SK-N-DZ (cell line): Measurements from ENCODE around the gene GINM1.

Source experiments
- DNase-seq: peaks from one replicate; pipeline ENCODE4 v3.0.0-alpha.2; 2015; ENCODE audit warnings: low spot score
- small RNA-seq, 2 experiments: library from RNA; depleted of rRNA; stranded (forward); fragments of <200 nt; gene quantifications; one replicate each; pipeline ENCODE3, GENCODE V24; 2014

The GINM1 gene

GRCh38 chr6:149593408-149593807 is 27.2 kb downstream of the GINM1 start:
- DNase-seq: no peak

- DNase-seq: no peak
Measured at GRCh38 chr6:149600508-149600907, 34.3 kb downstream of the GINM1 start.

- no peak for DNase-seq
Measured at GRCh38 chr6:149608381-149608982, 42.3 kb downstream of the GINM1 start.

- no peak for DNase-seq
Measured at GRCh38 chr6:149614337-149614736, 48.2 kb downstream of the GINM1 start.

GRCh38 chr6:149615805-149616204 is 49.6 kb downstream of the GINM1 start:
- no peak for DNase-seq

- DNase-seq: no peak
Measured at GRCh38 chr6:149627672-149628071, 61.5 kb downstream of the GINM1 start.

- no peak for DNase-seq
Measured at GRCh38 chr6:149628875-149629510, 62.8 kb downstream of the GINM1 start.

- no peak for DNase-seq
Measured at GRCh38 chr6:149634315-149634714, 68.1 kb downstream of the GINM1 start.

- DNase-seq: no peak
Measured at GRCh38 chr6:149636124-149636523, 69.9 kb downstream of the GINM1 start.

Small RNA genes lying within 50 kb of the gene (small RNA-seq; reads per million reads assigned to genes)
- 0 reads per million in 2 experiments for gene RF00019
- gene RF00410: 0 reads per million in 2 experiments
- 0.08 to 0.13 reads per million in 2 experiments for gene RNU7-3P
